Measurements from ENCODE around the gene CFAP97D2.

CFAP97D2 gene

GRCh38 chr13:114200399-114200911 lies 21.4 kb downstream of the CFAP97D2 start:
- peak; percentile 44 for DNase-seq

- DNase-seq, result no peak
These were observed 23.5 kb downstream of the CFAP97D2 start for GRCh38 chr13:114202581-114202980.

- no peak for DNase-seq
These were observed 24.5 kb downstream of the CFAP97D2 start for GRCh38 chr13:114203536-114203935.

- no peak for DNase-seq
These were observed 25.8 kb downstream of the CFAP97D2 start for GRCh38 chr13:114204894-114205293.

GRCh38 chr13:114208134-114208533 lies 29.1 kb downstream of the CFAP97D2 start:
- no peak for DNase-seq

GRCh38 chr13:114211446-114212157 lies 32.5 kb downstream of the CFAP97D2 start:
- no peak for DNase-seq

GRCh38 chr13:114212158-114212495 lies 33.1 kb downstream of the CFAP97D2 start:
- DNase-seq, result no peak

- DNase-seq, result no peak
These were observed 34.9 kb downstream of the CFAP97D2 start for GRCh38 chr13:114213980-114214379.

GRCh38 chr13:114219392-114219791 lies 40.3 kb downstream of the CFAP97D2 start:
- no peak for DNase-seq

- DNase-seq, result no peak
These were observed 43.5 kb downstream of the CFAP97D2 start for GRCh38 chr13:114222461-114222968.

GRCh38 chr13:114224201-114224600 lies 45.1 kb downstream of the CFAP97D2 start:
- no peak for DNase-seq

- no peak for DNase-seq
These were observed 46.6 kb downstream of the CFAP97D2 start for GRCh38 chr13:114225610-114226009.

GRCh38 chr13:114226088-114226487 lies 47.0 kb downstream of the CFAP97D2 start:
- DNase-seq, result no peak

GRCh38 chr13:114226699-114227323 lies 47.8 kb downstream of the CFAP97D2 start:
- DNase-seq, result peak; percentile 75

- no peak for DNase-seq
These were observed 48.5 kb downstream of the CFAP97D2 start for GRCh38 chr13:114227528-114227927.

GRCh38 chr13:114228176-114228575 lies 49.1 kb downstream of the CFAP97D2 start:
- no peak for DNase-seq

GRCh38 chr13:114229506-114229905 lies 50.4 kb downstream of the CFAP97D2 start:
- DNase-seq, result no peak

- no peak for DNase-seq
These were observed 51.1 kb downstream of the CFAP97D2 start for GRCh38 chr13:114230117-114230516.

GRCh38 chr13:114230575-114230974 lies 51.5 kb downstream of the CFAP97D2 start:
- no peak for DNase-seq

- no peak for DNase-seq
These were observed 52.8 kb downstream of the CFAP97D2 start for GRCh38 chr13:114231886-114232285.

- DNase-seq, result no peak
These were observed 55.2 kb downstream of the CFAP97D2 start for GRCh38 chr13:114234266-114234644.

GRCh38 chr13:114234645-114235421 lies 55.8 kb downstream of the CFAP97D2 start, which contains the start of gene CDC16:
Gene CDC16 (plus strand): TSS chr13:114234897. CDS start chr13:114235085, 188 bp downstream.
- peak; percentile 82 for DNase-seq

- DNase-seq, result no peak
These were observed 56.6 kb downstream of the CFAP97D2 start for GRCh38 chr13:114235697-114236096.

All from right kidney (tissue), 1 donor.